HG03469 (cell line): ENCODE results near the gene OBSL1.
A peak's percentile ranks its signal among the peaks of the same experiment; 100 is the strongest.

ENCODE experiments used
- ATAC-seq: cut with Tn5 transposase; IDR thresholded peaks from one replicate; pipeline ENCODE4 v1.9.1; 2021; ENCODE audit warnings: mild to moderate bottlenecking, moderate library complexity, moderate number of reproducible peaks; ENCODE audit not compliant: unreplicated experiment

The OBSL1 gene

DNA sequence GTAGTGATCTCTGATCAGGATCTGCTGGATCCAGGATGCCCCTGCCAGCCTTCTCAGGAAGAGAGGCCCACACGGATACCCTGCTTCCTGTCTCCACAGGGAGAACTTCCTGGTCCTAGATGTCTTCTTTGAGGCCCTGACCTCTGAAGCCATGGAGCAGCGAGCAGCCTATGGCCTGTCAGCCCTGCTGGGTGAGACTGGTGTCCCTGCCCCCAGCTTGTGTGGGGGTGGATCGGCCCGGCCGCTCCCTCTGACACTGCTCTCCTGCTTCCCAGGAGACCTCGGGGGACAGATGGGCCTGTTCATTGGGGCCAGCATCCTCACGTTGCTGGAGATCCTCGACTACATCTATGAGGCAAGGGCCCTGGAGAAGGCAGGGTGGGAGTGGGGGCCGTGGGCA is 34.4 kb downstream of the OBSL1 start:
- no peak for ATAC-seq

GRCh38 chr2:219536425-219536824 is 34.9 kb downstream of the OBSL1 start:
- ATAC-seq: no peak

DNA sequence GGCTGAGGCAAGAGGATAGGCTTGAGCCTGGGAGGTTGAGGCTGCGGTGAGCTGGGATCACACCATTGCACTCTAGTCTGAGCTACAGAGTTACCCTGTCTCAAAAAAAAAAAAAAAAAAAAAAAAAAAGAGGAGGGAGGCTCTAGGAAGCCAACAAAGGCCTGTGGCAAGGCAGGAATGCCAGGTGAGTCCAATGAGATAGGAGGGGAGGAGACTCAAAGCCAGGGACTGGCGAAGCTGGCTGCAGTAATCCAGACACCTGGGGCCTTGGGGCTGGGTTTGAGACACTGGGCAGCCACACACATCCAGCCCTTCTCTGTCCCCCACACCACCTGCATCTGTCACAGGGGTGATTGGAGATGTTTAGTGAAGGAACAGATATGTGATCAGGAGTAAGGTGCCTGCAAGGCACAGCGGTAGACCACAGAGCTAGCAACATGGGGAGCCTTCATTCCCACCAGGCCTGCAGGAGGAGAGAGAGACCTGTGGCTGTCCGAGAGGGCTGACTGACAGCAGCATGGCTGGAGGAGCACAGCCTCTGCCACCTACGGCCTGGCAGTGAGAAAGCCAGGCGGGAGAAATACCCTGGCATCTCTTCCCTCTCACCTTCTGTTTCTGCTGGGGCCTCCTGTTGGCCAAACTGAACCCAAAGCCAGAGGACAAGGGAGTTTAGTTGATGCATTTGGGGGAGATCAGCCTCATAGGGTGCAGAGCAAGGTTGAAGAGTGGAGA is 37.2 kb downstream of the OBSL1 start:
- no peak for ATAC-seq

DNA sequence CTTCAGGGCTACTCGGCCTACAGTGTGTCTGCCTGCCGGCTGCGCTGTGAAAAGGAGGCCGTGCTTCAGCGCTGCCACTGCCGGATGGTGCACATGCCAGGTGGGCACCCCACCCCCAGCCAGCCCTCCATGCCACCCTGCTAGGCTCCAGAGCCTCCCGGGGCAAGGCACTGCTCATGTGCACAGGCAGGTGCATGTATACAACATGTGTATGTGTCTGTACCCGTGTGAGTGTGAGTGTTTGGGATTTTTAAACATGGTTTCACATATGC is 39.0 kb downstream of the OBSL1 start:
- no peak for ATAC-seq

- no peak for ATAC-seq
These were observed 39.5 kb downstream of the OBSL1 start for GRCh38 chr2:219531639-219532377.

GRCh38 chr2:219530048-219530963 is 41.0 kb downstream of the OBSL1 start:
- ATAC-seq: peak; percentile 73

DNA sequence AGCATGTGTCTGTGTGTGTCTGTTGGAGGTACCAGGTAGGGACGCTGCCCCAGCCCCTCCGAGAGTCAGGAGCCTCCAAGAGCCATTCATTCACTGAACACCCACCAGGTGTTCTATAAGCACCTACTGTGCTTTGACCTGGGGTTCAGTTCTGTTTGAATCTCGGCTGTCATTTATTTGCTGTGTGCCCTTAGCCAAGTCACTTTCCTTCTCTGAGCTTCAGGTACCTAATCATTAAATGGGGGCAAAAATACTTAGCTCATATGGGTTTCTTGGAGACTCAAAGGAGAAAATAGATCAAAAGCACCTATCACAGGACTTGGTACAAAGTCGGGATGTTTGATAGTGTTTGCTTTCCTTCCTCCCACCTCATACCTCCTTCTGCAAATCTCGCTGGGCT is 43.9 kb downstream of the OBSL1 start:
- no peak for ATAC-seq

- no peak for ATAC-seq
These were observed 44.3 kb downstream of the OBSL1 start for GRCh38 chr2:219527076-219527394.

GRCh38 chr2:219526320-219527075 is 44.8 kb downstream of the OBSL1 start:
- no peak for ATAC-seq

- ATAC-seq: no peak
These were observed 45.7 kb downstream of the OBSL1 start for GRCh38 chr2:219525533-219526232.

DNA sequence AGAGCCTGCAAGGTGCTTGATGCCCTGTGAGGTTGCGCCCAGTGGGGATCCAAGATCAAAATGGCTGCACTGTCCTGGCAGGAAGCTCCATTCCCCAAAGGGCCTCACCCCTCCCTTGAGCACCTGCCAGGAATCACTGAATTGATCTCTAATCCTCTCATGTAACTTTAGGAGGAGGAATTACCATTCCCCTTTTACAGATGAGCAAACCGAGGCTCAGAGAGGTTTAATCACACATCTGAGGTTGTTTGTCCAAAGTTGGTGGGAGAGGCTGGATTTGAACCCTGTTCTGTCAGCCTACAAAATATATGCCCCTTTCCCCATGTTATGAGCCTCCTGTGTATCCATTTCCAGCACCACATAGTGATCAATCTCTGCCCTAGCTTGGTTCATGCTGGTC is 46.5 kb downstream of the OBSL1 start:
- ATAC-seq: no peak

GRCh38 chr2:219523031-219523671 is 48.2 kb downstream of the OBSL1 start:
- no peak for ATAC-seq

GRCh38 chr2:219522111-219523030 is 49.0 kb downstream of the OBSL1 start:
- no peak for ATAC-seq

DNA sequence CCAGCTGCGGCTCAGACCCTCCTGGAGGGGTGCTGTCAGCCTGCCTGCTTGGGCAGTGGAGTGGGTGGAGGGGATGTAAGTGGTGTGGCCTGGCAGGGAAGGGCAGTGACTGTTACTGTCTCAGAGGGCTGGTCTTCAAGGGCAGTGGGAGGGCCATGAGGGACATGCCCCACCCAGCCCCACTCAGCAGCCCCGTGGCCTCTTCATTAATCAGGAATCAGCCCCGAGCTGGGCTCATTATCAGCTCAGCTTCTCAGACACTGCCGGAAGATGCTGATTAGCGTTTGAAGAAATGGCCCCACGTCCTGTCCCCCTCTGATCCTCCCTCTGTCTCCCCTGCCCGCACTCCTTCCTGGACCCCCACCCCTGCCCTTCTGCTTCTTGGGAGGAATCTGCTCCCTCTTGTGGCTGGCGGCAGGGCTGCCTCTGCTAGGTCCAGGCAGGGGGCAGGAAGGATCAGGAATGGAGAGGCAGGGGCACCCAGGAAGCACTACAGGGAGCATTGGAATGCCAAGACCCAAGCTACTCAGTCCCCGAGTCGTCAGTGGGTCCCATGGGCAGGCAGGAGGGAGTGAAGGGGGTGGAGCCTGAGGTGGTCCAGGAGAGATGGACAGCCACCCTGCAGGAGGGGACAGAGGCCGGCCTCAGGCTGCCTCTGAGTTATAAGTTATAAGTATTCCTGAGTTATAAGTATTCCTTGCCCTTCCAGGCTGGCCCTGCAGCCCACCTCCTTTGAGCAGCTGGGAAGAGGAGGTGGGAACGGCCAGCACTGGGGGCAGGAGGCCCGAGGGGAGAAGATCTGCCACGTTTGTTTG is 50.1 kb downstream of the OBSL1 start:
- ATAC-seq: no peak

GRCh38 chr2:219520079-219520478 is 51.3 kb downstream of the OBSL1 start:
- no peak for ATAC-seq

DNA sequence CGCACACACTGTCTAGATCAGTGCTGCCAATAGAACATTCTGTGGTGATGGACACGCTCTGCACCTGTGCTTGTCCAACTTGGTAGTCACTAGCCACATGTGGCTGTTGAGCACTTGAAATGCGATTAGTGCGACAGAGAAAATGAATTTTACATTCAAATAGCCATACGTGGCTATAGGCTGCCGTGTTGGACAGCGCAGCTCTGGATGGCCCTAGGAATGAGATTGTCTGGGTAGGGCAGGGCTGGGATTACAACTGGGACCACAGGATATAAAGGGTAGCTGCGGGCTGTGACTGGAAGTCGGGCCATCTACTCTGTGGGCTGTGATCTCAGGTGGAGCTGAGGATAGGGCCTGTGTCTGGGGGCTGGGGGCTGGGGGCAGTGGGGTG is 51.8 kb downstream of the OBSL1 start:
- no peak for ATAC-seq

GRCh38 chr2:219517954-219518778 is 53.2 kb downstream of the OBSL1 start:
- ATAC-seq: no peak
